Mammary epithelial cell (primary cell): Measurements from ENCODE around the gene MYOZ1.

Experiments used
- EZH2 ChIP-seq: IDR thresholded peaks from 2 replicates; pipeline ENCODE4 v1.6.1; 2012; ENCODE audit warnings: low read length, inconsistent platforms, borderline replicate concordance
- TF ChIP-seq, protein P1 (sequence below), 2 donors: IDR thresholded peaks in 1 of 2; conservative IDR thresholded peaks in 1 of 2; 2 replicates each; pipeline ENCODE4 v1.5.1; 2011 to 2012; ENCODE audit warnings: inconsistent platforms in 2 of 2, low read length in 2 of 2, mild to moderate bottlenecking in 2 of 2, control low read depth in 1 of 2, low read depth in 1 of 2; ENCODE audit not compliant: insufficient read depth in 1 of 2; ENCODE audit errors: extremely low read depth in 1 of 2

DNA sequence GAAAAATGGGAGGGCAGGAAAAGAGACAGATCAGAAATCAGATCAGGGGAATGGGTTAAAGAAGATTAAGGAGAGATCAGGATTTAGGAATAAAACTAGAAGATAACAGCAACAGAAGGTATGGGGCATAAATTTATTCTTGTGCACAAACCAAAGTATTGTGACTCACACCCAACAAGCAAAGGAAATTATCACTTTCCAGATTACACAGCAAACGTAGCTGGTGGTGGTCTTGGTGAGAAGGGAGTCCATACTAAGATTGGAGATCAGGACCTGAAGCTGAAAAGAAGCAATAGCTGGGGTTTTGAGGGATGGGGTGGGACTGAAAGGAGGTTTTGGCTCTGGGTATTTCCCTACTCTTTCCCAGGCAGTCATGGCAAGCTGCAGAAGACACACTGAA lies 3.5 kb upstream of the MYOZ1 start:
- TF ChIP-seq, protein P1, sequence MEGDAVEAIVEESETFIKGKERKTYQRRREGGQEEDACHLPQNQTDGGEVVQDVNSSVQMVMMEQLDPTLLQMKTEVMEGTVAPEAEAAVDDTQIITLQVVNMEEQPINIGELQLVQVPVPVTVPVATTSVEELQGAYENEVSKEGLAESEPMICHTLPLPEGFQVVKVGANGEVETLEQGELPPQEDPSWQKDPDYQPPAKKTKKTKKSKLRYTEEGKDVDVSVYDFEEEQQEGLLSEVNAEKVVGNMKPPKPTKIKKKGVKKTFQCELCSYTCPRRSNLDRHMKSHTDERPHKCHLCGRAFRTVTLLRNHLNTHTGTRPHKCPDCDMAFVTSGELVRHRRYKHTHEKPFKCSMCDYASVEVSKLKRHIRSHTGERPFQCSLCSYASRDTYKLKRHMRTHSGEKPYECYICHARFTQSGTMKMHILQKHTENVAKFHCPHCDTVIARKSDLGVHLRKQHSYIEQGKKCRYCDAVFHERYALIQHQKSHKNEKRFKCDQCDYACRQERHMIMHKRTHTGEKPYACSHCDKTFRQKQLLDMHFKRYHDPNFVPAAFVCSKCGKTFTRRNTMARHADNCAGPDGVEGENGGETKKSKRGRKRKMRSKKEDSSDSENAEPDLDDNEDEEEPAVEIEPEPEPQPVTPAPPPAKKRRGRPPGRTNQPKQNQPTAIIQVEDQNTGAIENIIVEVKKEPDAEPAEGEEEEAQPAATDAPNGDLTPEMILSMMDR (conservative IDR thresholded peaks at IDR 0.05 in 1 of 2, IDR thresholded peaks at IDR 0.05 in 1 of 2; ENCODE audit: extremely low read depth in 1 of 2, insufficient read depth in 1 of 2, low read depth in 1 of 2, low read length in 2 of 2): no peak
- no peak for TF ChIP-seq EZH2
